ENCODE measurements around the gene ANKRD36.
A peak's percentile ranks its signal among the peaks of the same experiment; 100 is the strongest.
"Not testable (repeated sequence)": the region's sequence is repeated elsewhere in the genome, so short reads cannot be mapped to it uniquely, and the experiment has no call there.

ANKRD36 gene

DNA sequence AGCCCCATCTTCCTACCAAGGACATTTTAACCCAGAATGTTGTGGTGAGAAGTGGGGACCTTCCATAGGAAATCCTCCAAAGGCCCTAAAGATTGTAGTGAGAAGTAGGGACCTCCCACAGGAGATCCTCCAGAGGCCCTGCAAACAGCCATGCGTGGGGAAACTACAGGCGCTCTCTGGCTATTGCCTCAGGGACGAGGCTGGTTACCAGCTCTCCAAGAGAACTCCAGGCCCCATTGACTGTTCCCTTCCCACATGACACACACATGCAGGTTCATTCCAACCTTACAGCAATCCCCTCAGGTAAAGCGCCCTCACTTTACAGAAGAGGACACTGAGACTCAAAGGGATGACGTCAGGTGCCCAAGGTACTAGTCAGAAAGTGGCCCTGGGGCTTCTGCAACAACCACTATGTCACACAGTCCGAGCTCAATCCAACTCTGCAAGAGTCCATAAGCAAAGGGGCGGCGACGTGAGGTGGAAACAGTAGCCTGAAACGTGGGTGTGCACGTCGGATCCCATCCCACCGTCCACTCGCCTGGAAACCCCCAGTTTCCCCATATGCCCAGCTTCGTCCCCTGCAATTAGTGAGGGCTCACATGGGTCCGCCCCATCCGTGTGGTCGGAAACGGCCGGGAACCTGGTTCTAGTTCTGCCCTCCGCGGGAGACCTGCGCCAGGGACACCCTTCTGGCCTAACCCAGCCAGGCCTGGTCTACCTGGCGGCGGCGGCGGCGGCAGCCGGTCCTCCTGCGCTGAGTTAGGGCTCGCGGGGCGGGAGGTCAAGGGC is 18.8 kb upstream of the ANKRD36 start:
- DNase-seq (ENCODE audit: low read depth, low spot score); in situ Hi-C loops (cut with HindIII; ENCODE audit: low sequenced_read_pairs): not testable (repeated sequence)
- peak overlapping the region; percentile 12 for H3K4me3 ChIP-seq (ENCODE audit: low read depth, low read length)

DNA sequence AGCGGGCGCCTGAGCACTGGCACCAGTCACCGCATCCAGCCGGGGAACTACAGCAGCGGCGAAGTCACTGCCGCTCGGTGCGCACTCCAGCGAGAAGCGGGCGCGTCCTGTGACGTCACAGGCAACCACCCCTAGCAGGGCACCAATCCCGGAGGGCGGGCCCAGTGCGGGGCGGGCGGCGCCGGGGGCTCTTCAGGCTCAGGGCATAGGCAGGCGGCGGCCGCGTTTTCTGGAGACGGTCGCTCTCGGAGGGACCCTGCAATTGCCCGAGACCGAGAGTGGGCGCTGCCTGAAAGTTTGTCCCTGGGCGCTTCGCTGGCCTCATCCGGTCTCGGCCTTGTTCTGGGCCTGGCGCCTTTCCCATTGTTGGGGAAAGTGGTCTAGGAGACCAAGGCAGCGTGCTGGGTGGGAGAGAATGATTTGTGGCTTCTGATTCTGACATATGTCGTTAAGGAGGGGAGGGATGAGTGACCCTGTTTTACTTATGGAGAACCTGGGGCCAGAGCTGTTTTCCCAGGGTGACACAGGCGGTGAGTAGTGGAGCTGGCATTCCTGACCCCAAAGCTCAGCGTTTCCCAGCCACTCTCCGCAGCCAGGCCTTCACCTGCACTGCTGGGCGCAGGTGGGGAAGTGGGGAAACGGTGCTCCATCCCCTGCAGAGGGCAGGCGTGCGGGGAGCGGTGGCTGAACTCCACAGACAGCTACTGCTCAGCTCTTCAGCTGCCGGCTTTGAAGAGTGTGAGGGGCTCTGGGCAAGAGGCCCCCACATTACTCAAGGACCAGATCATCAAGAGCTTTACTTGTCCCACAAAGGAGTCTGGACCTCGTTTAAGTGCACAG is 18.0 kb upstream of the ANKRD36 start, which contains the start of gene FAHD2B:
FAHD2B (minus strand) TSS at position 111 of the 840 bp plus-strand sequence. CDS start 3,176 bp downstream, outside the sequence.
- in situ Hi-C loops (cut with HindIII; ENCODE audit: low sequenced_read_pairs): not testable (repeated sequence)
- peak within 1 kb of the TSS; percentile 30 for H3K4me3 ChIP-seq (ENCODE audit: low read depth, low read length)
- peak; percentile 52 for DNase-seq (ENCODE audit: low read depth, low spot score)

DNA sequence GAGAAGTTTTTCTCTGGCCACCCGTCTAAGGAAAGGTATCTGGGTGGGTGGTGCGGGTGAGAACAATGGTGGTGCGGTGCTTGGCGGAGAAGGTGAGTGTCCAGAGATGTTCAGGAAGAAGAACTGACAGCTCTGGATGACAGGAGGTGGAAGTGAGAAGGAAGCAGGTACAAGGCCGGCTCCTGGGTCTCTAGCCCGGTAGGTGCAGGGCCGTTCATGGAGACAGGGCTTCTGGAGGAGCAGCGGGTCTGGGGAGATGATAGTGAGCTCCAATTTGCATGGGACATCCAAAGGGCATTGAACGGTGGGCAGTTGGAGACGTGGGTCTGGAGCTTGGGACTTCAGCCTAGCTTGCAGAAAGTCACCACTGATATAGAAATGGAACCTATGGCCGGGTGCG is 17.3 kb upstream of the ANKRD36 start:
- TF ChIP-seq, protein P1, sequence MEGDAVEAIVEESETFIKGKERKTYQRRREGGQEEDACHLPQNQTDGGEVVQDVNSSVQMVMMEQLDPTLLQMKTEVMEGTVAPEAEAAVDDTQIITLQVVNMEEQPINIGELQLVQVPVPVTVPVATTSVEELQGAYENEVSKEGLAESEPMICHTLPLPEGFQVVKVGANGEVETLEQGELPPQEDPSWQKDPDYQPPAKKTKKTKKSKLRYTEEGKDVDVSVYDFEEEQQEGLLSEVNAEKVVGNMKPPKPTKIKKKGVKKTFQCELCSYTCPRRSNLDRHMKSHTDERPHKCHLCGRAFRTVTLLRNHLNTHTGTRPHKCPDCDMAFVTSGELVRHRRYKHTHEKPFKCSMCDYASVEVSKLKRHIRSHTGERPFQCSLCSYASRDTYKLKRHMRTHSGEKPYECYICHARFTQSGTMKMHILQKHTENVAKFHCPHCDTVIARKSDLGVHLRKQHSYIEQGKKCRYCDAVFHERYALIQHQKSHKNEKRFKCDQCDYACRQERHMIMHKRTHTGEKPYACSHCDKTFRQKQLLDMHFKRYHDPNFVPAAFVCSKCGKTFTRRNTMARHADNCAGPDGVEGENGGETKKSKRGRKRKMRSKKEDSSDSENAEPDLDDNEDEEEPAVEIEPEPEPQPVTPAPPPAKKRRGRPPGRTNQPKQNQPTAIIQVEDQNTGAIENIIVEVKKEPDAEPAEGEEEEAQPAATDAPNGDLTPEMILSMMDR (IDR thresholded peaks at IDR 0.05; ENCODE audit: low read depth, low read length): no peak
- no peak overlapping the region for H3K4me3 ChIP-seq (ENCODE audit: low read depth, low read length)
- DNase-seq (ENCODE audit: low read depth, low spot score): no peak
- in situ Hi-C loops (cut with HindIII; ENCODE audit: low sequenced_read_pairs): no loop called here

DNA sequence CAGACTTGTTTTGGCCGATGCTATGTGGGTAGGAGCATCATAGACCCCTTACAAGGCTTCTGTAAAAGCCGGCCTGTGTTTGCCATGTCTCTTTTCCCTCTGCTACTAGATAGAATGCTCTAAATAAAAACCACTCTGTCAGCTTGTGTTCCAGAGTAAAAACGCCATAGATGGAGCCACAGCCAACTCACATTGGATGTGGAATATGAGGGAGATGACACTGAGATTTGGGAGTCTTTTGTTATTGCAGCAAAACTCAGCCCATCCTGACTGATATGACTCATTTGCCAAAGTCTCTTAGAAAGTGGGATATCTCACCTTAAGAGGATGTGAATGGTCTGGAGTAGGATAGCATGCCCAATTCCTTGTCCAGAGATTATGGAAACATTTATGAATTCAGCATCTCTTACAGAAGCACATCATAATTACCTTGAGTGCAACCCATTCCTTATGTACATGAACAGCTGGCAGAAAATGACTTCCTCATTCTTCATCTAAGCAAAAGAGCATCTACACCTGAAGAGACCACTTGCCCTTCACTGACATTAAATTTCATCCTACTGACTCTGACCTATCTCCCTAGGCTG is 14.1 kb upstream of the ANKRD36 start:
- in situ Hi-C loops (cut with HindIII; ENCODE audit: low sequenced_read_pairs); DNase-seq (ENCODE audit: low read depth, low spot score): not testable (repeated sequence)

DNA sequence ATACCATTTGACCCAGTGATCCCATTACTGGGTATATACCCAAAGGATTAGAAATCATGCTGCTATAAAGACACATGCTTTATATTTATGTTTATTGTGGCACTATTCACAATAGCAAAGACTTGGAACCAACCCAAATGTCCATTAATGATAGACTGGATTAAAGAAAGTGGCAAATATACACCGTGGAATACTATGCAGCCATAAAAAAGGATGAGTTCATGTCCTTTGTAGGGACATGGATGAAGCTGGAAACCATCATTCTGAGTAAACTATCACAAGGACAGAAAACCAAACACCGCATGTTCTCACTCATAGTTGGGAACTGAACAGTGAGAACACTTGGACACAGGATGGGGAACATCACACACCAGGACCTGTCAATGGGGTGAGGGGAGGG is 6.1 kb upstream of the ANKRD36 start:
- H3K4me3 ChIP-seq (ENCODE audit: low read depth, low read length); DNase-seq (ENCODE audit: low read depth, low spot score); in situ Hi-C loops (cut with HindIII; ENCODE audit: low sequenced_read_pairs): not testable (repeated sequence)

More for the DNA sequence above, 14.1 kb upstream of the ANKRD36 start:
- H3K4me3 ChIP-seq (ENCODE audit: low read depth, low read length): not testable (repeated sequence)

DNA sequence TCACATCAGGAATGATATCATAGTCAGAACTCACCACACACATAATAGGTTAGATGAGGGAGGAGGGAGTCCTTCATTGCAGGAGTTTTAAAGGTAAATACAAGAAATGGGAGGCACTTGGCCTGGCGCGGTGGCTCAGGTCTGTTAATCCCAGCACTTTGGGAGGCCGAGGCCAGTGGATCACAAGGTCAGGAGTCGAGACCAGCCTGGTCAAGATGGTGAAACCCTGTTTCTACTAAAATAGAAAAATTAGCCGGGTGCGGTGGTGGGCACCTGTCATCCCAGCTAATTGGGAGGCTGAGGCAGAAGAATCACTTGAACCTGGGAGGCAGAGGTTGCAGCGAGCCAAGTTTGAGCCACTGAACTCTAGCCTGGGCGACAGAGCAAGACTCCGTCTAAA is 1.7 kb upstream of the ANKRD36 start:
- DNase-seq (ENCODE audit: low read depth, low spot score); H3K4me3 ChIP-seq (ENCODE audit: low read depth, low read length); in situ Hi-C loops (cut with HindIII; ENCODE audit: low sequenced_read_pairs): not testable (repeated sequence)

DNA sequence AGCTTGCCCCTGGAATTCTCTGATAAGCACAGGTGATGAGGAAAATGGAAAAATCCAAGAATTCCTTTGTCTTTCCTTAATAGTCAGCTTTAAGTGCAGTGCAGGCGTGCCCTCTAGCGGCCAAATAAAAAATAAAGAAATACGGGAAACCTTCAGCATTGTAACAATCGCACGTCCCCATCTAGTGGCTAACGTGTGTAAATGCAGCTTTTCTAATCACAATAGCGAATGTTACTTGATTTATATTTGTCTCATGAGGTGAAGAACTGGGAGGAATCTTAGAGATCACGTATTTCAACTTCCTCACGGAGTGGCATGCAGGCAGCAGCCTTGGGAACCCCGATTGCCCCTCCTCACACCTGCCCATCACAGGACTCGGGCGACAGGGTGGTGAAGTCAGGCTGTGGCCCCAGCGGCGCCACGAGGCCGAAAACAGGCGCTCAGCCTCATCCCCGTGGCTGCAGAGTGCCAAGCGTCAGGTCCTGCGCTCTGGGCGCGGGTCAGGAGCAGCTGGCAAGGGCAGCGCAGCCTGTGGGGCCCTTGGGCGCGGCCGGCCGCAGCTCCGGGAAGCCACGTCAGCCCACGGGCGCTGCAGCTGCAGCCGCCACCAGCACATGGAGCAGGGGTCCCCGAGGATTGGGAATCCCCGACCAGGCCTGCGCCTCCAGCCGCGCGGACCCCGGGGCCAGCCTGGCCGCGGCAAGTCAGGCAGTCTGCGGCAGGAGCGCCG is 468 bp upstream of the ANKRD36 start:
- TF ChIP-seq, protein P1 (IDR thresholded peaks at IDR 0.05; ENCODE audit: low read depth, low read length): peak; percentile 62
- in situ Hi-C loops (cut with HindIII; ENCODE audit: low sequenced_read_pairs): not testable (repeated sequence)
- H3K4me3 ChIP-seq (ENCODE audit: low read depth, low read length): peak overlapping the region; percentile 55
- DNase-seq (ENCODE audit: low read depth, low spot score): peak; percentile 55

DNA sequence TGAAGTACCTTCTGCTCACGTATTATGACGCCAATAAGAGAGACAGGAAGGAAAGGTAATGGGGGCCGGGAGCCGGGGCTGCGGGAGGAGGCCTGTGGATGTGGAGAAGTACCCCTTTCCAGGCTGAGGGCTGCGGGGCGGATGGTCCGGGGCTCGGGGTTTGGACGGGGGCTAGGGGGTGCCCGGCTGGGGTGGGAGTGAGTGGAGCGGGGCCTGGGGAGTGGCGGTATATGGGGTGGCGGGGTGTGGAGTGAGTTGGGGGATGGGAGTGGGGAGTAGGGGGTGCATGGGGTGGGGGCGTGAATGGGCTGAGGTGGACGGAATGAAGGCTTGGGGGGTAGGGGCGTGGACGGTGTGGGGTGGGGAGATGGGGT is 916 bp downstream of the ANKRD36 start:
- peak overlapping the region; percentile 74 for H3K4me3 ChIP-seq (ENCODE audit: low read depth, low read length)
- in situ Hi-C loops (cut with HindIII; ENCODE audit: low sequenced_read_pairs); DNase-seq (ENCODE audit: low read depth, low spot score): not testable (repeated sequence)

DNA sequence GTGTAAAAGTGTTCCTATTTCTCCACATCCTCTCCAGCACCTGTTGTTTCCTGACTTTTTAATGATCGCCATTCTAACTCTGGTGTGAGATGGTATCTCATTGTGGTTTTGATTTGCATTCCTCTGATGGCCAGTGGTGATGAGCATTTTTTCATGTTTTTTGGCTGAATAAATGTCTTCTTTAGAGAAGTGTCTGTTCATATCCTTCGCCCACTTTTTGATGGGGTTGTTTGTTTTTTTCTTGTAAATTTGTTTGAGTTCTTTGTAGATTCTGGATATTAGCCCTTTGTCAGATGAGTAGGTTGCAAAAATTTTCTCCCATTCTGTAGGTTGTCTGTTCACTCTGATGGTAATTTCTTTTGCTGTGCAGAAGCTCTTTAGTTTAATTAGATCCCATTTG is 16.1 kb downstream of the ANKRD36 start:
- DNase-seq (ENCODE audit: low read depth, low spot score); H3K4me3 ChIP-seq (ENCODE audit: low read depth, low read length); in situ Hi-C loops (cut with HindIII; ENCODE audit: low sequenced_read_pairs): not testable (repeated sequence)

DNA sequence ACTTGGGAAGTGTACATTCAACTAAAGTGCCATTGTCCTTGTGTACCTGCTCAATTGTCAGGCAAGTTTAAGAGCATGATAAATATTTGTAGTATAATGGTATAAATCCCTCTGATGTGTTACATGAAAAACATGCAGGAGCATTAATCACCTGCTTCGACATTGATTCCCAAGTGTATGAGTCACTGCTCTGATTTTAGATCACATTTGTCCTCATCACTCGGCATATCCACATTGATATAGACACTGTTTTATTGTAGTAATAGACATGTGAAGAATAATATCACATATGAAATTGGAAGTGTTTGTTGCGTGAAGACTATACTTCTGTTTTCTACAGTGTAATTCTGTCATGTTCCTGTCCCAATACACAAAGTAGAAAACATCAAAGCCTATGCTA is 31.1 kb downstream of the ANKRD36 start:
- in situ Hi-C loops (cut with HindIII; ENCODE audit: low sequenced_read_pairs); DNase-seq (ENCODE audit: low read depth, low spot score); H3K4me3 ChIP-seq (ENCODE audit: low read depth, low read length): not testable (repeated sequence)

DNA sequence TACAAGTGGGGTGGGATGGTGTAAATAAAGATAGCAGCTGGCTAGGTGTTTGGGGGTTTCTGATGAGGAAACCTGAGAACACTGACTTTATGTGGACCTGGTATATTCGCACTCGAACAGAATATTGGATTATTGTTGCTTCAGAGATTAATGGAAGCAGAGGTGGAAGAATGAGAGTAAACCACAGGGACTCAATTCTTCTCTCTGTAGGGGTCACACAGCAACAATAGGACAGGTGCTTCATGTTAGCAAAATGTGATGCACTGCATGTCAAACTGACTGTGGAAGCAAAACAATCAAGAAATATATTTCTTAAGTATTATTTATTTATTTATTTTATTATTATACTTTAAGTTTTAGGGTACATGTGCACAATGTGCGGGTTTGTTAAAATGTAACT is 53.6 kb downstream of the ANKRD36 start:
- in situ Hi-C loops (cut with HindIII; ENCODE audit: low sequenced_read_pairs); DNase-seq (ENCODE audit: low read depth, low spot score); H3K4me3 ChIP-seq (ENCODE audit: low read depth, low read length): not testable (repeated sequence)

DNA sequence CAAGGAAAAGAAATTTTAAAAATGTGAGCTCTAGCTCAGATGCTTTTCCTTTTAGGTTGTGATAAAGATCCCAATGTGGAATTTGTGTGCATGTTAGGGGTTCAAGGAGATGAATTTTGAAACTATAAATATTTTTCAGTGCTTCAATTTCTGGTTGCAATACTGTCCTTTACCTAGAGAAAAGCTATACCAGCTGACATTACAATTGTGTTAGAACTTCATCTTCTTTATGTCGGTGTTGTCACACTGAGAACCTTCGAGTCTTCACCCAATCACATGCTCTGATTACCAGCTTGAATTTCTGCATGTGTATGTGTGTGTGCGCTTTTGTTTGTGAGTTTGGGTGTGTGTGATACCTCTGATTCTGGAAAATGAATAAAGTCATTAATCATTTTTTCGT is 55.0 kb downstream of the ANKRD36 start:
- in situ Hi-C loops (cut with HindIII; ENCODE audit: low sequenced_read_pairs); H3K4me3 ChIP-seq (ENCODE audit: low read depth, low read length); DNase-seq (ENCODE audit: low read depth, low spot score): not testable (repeated sequence)

DNA sequence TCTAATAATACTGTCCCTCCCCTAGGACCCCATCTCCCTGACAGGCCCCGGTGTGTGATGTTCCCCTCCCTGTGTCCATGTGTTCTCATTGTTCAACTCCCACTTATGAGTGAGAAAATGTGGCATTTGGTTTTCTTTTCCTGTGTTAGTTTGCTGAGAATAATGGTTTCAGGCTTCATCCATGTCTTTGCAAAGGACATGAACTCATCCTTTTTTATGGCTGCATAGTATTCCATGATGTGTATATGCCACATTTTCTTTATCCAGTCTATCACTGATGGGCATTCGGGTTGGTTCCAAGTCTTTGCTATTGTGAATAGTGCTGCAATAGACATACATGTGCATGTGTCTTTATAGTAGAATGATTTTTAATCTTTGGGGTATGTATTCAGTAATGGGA is 55.6 kb downstream of the ANKRD36 start:
- H3K4me3 ChIP-seq (ENCODE audit: low read depth, low read length); DNase-seq (ENCODE audit: low read depth, low spot score); in situ Hi-C loops (cut with HindIII; ENCODE audit: low sequenced_read_pairs): not testable (repeated sequence)

DNA sequence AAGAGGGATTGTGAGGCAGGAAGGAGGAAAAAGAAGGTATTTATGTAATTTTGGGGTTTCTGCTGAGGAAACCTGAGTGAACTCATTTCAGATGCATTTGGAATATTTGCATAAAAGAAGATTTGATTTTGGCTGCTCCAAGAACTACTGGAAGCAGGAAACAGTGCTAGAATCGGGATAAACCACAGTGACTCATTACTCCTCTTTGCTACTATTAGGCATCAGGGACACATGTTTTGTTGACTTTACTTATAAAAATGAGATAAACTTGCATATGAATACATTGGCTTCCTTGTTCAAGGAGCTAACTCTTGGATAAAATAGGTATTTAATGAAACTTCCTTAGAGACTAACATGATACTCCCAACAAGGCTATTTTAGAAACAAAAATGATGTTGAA is 67.4 kb downstream of the ANKRD36 start:
- H3K4me3 ChIP-seq (ENCODE audit: low read depth, low read length); in situ Hi-C loops (cut with HindIII; ENCODE audit: low sequenced_read_pairs): not testable (repeated sequence)
- peak; percentile 30 for DNase-seq (ENCODE audit: low read depth, low spot score)
